Measurements from ENCODE around the gene GRM7.

Gene GRM7

GRCh38 chr3:7322957-7323669 is 462.2 kb downstream of the GRM7 start:
- no peak for DNase-seq

- no peak for DNase-seq
These were observed 467.4 kb downstream of the GRM7 start for GRCh38 chr3:7328339-7328738.

- DNase-seq = no peak
These were observed 471.8 kb downstream of the GRM7 start for GRCh38 chr3:7332696-7333095.

GRCh38 chr3:7333125-7333524 is 472.2 kb downstream of the GRM7 start:
- DNase-seq = no peak

GRCh38 chr3:7340795-7341194 is 479.9 kb downstream of the GRM7 start:
- no peak for DNase-seq

GRCh38 chr3:7346364-7346763 is 485.4 kb downstream of the GRM7 start:
- DNase-seq = no peak

- no peak for DNase-seq
These were observed 496.2 kb downstream of the GRM7 start for GRCh38 chr3:7357101-7357500.

- no peak for DNase-seq
These were observed 507.1 kb downstream of the GRM7 start for GRCh38 chr3:7367968-7368367.

- DNase-seq = no peak
These were observed 507.7 kb downstream of the GRM7 start for GRCh38 chr3:7368597-7368996.

- no peak for DNase-seq
These were observed 511.0 kb downstream of the GRM7 start for GRCh38 chr3:7371693-7372572.

- no peak for DNase-seq
These were observed 516.2 kb downstream of the GRM7 start for GRCh38 chr3:7377103-7377502.

- no peak for DNase-seq
These were observed 520.8 kb downstream of the GRM7 start for GRCh38 chr3:7381741-7382140.

- no peak for DNase-seq
These were observed 521.5 kb downstream of the GRM7 start for GRCh38 chr3:7382293-7383010.

GRCh38 chr3:7385635-7386034 is 524.7 kb downstream of the GRM7 start:
- no peak for DNase-seq

GRCh38 chr3:7388026-7388425 is 527.1 kb downstream of the GRM7 start:
- DNase-seq = no peak

- no peak for DNase-seq
These were observed 531.3 kb downstream of the GRM7 start for GRCh38 chr3:7392206-7392605.

- no peak for DNase-seq
These were observed 533.2 kb downstream of the GRM7 start for GRCh38 chr3:7393944-7394605.

- no peak for DNase-seq
These were observed 535.6 kb downstream of the GRM7 start for GRCh38 chr3:7396534-7396933.

- no peak for DNase-seq
These were observed 536.2 kb downstream of the GRM7 start for GRCh38 chr3:7397097-7397496.

GRCh38 chr3:7400360-7400759 is 539.4 kb downstream of the GRM7 start:
- DNase-seq = no peak

GRCh38 chr3:7401418-7401817 is 540.5 kb downstream of the GRM7 start:
- DNase-seq = no peak

- DNase-seq = no peak
These were observed 546.2 kb downstream of the GRM7 start for GRCh38 chr3:7407107-7407506.

GRCh38 chr3:7410782-7411181 is 549.9 kb downstream of the GRM7 start:
- DNase-seq = no peak

Data from suppressor macrophage treated with lipopolysaccharide for 4 hours (primary cell).